Measurements from ENCODE around the gene CAB39. TPM values are rescaled to one million over a fixed set of nuclear protein-coding genes. Genes with fewer than 3 reads are reported as not detected.

CAB39 gene
- total RNA-seq, 1 experiment from 2014 or later: 86.1 TPM

DNA sequence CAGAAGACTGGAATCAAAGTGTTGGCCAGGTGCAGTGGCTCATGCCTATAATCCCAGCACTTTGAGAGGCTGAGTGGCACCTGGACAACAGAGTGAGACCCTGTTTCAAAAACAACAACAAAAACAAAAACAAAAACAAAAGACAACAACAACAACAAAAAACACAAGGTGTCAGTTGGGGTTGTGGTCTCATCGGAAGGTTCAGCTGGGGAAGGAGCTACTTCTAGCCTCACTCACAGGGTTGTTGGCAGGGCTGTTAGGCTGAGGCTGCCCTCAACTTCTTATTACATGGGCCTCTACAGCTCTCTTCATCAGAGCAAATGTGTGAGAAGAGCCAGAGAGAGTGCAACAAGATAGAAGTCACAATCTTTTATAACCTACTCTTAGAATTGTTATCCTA, 34.6 kb upstream of the CAB39 start:
- BruUV-seq (replicated peaks): no TSS peak
- H3K36me3 ChIP-seq (ENCODE audit: low read depth): no peaks in the 10 kb centered on the region
- peaks cover 15% of the 10 kb centered on the region; the same call in 1 of the 2 replicates for H3F3A ChIP-seq (ENCODE audit: insufficient read depth, low read depth)
- H3K4me2 ChIP-seq: no peak overlapping the region
- intact Hi-C loops (cut with micrococcal nuclease; ENCODE audit: unreplicated experiment): no loop called here
- H3K9me2 ChIP-seq (ENCODE audit: insufficient read depth): no peaks in the 10 kb centered on the region
- H3K79me2 ChIP-seq (ENCODE audit: low read depth): no peaks in the 10 kb centered on the region
- POLR2A ChIA-PET (ENCODE audit: unreplicated experiment): no interaction called here
- H4K20me1 ChIP-seq (ENCODE audit: insufficient read depth): no peaks in the 10 kb centered on the region
- no peak overlapping the region; the same call in 1 of the 2 replicates for H3K4me3 ChIP-seq
- H3K9me3 ChIP-seq (ENCODE audit: insufficient read depth, low read depth): peaks cover 10% of the 10 kb centered on the region
- H3K27me3 ChIP-seq (ENCODE audit: insufficient read depth, low read depth): no peaks in the 10 kb centered on the region
- peaks cover 11% of the 10 kb centered on the region for H3K4me1 ChIP-seq (replicated peaks; ENCODE audit: insufficient read depth)
- TF ChIP-seq, protein P1, sequence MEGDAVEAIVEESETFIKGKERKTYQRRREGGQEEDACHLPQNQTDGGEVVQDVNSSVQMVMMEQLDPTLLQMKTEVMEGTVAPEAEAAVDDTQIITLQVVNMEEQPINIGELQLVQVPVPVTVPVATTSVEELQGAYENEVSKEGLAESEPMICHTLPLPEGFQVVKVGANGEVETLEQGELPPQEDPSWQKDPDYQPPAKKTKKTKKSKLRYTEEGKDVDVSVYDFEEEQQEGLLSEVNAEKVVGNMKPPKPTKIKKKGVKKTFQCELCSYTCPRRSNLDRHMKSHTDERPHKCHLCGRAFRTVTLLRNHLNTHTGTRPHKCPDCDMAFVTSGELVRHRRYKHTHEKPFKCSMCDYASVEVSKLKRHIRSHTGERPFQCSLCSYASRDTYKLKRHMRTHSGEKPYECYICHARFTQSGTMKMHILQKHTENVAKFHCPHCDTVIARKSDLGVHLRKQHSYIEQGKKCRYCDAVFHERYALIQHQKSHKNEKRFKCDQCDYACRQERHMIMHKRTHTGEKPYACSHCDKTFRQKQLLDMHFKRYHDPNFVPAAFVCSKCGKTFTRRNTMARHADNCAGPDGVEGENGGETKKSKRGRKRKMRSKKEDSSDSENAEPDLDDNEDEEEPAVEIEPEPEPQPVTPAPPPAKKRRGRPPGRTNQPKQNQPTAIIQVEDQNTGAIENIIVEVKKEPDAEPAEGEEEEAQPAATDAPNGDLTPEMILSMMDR (conservative IDR thresholded peaks at IDR 0.05): no peak
- TF ChIP-seq EZH2 (IDR thresholded peaks at IDR 0.05; ENCODE audit: low read depth): no peak
- no peak for DNase-seq
- H2AFZ ChIP-seq: no peak overlapping the region
- no peak overlapping the region for H3K27ac ChIP-seq
- CTCF ChIA-PET: no interaction called here

DNA sequence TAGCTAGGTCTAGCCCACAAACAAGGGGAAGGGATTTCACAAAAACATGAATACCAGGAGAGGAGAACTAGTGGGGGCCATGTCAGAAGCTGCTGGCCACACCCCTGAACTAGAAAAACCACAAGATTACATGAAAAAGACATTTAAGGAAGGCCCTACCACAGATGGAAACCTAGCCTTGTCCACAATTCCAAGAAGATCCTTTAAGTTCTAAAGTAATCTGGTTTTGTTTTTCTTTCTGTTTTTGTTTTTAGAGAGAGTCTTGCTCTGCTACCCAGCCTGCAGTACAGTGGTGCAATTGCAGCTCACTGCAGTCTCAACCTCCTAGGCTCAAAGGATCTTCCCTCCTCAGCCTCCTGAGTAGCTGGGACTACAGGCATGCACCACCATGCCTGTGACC, 34.2 kb upstream of the CAB39 start:
- Histone ChIP-seq H3K27me3 (ENCODE audit: insufficient read depth, low read depth) (no peaks in the 10 kb centered on the region), H4K20me1 (ENCODE audit: insufficient read depth) (no peaks in the 10 kb centered on the region), H3K27ac (no peak overlapping the region), H3K36me3 (ENCODE audit: low read depth) (no peaks in the 10 kb centered on the region), H3K4me1 (replicated peaks; ENCODE audit: insufficient read depth) (peaks cover 15% of the 10 kb centered on the region), H3F3A (ENCODE audit: insufficient read depth, low read depth) (peaks cover 19% of the 10 kb centered on the region; the same call in 1 of the 2 replicates), H3K9me3 (ENCODE audit: insufficient read depth, low read depth) (peaks cover 10% of the 10 kb centered on the region), H3K4me3 (no peak overlapping the region), H3K79me2 (ENCODE audit: low read depth) (no peaks in the 10 kb centered on the region), H2AFZ (no peak overlapping the region), H3K4me2 (no peak overlapping the region), H3K9me2 (ENCODE audit: insufficient read depth) (no peaks in the 10 kb centered on the region)
- POLR2A ChIA-PET (ENCODE audit: unreplicated experiment): no interaction called here
- CTCF ChIA-PET: no interaction called here
- DNase-seq: no peak
- no peak for TF ChIP-seq EZH2 (IDR thresholded peaks at IDR 0.05; ENCODE audit: low read depth)
- TF ChIP-seq, protein P1 (conservative IDR thresholded peaks at IDR 0.05): no peak
- intact Hi-C loops (cut with micrococcal nuclease; ENCODE audit: unreplicated experiment): no loop called here
- no TSS peak for BruUV-seq (replicated peaks)

DNA sequence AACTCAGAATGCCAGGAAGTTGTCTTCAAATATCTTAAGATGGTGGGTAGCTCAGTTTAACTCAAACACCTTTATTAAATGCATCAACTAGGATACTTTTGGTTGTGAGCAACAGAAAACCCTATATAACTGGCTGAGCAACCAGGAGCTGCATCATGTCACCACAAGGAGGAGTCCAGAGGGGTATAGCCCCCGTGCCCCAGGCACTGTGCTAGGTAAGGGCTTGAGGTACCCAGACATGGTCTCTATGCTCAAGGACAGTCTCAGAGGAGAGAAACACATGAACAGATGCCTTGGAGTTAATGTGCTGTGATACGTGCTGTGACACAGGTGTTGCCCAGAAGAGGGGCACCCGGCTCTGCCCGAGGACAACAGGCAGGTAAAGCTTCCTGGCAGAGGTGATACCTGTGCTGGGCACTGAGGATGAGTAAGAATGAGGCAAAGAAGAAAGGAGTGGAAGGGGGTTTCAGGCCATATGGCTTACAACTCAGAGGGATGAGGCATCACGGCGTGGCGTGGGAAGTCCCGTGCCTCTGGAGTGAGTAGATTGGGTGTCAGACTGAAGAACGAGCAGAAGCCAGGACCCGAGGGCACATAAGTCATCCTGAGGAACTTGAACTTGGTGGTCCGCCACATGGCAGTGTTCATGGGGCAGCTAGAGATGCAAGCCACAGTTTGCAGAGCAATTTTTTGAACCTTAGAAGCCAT, 32.0 kb upstream of the CAB39 start:
- no peak overlapping the region for H3K27ac ChIP-seq
- no peak overlapping the region for H3K4me3 ChIP-seq
- no peak overlapping the region for H2AFZ ChIP-seq
- H3K4me1 ChIP-seq (replicated peaks; ENCODE audit: insufficient read depth): peaks cover 33% of the 10 kb centered on the region
- H3K27me3 ChIP-seq (ENCODE audit: insufficient read depth, low read depth): no peaks in the 10 kb centered on the region
- TF ChIP-seq EZH2 (IDR thresholded peaks at IDR 0.05; ENCODE audit: low read depth): no peak
- TF ChIP-seq, protein P1 (conservative IDR thresholded peaks at IDR 0.05): no peak
- ChIA-PET CTCF (no interaction called here), POLR2A (ENCODE audit: unreplicated experiment) (no interaction called here)
- intact Hi-C loops (cut with micrococcal nuclease; ENCODE audit: unreplicated experiment): no loop called here
- no peaks in the 10 kb centered on the region for H3K36me3 ChIP-seq (ENCODE audit: low read depth)
- no peak for DNase-seq
- no peaks in the 10 kb centered on the region for H4K20me1 ChIP-seq (ENCODE audit: insufficient read depth)
- BruUV-seq (replicated peaks): no TSS peak
- no peaks in the 10 kb centered on the region for H3K79me2 ChIP-seq (ENCODE audit: low read depth)
- peaks cover 38% of the 10 kb centered on the region for H3F3A ChIP-seq (ENCODE audit: insufficient read depth, low read depth)
- no peak overlapping the region for H3K4me2 ChIP-seq
- peaks cover 10% of the 10 kb centered on the region for H3K9me3 ChIP-seq (ENCODE audit: insufficient read depth, low read depth)
- H3K9me2 ChIP-seq (ENCODE audit: insufficient read depth): no peaks in the 10 kb centered on the region

All from PC-9 (cell line).